Myocyte (in vitro differentiated cells): Measurements from ENCODE around the gene CCDC40. TPM values are rescaled to one million over a fixed set of nuclear protein-coding genes. Genes with fewer than 3 reads are reported as not detected.

Experiments used
- DNase-seq: peaks from one replicate; pipeline ENCODE4 v3.0.0-alpha.2; 2012; ENCODE audit warnings: low read depth
- total RNA-seq: library from RNA; depleted of rRNA; stranded (reverse); fragments of >200 nt; gene quantifications from 2 replicates; pipeline ENCODE4 v1.2.3, GENCODE V29; 2014

Gene CCDC40
- total RNA-seq, 1 donor from 2014 or later, result 3.2 TPM

GRCh38 chr17:80000981-80001775, 35.3 kb upstream of the CCDC40 start:
- DNase-seq, result peak; percentile 95

DNA sequence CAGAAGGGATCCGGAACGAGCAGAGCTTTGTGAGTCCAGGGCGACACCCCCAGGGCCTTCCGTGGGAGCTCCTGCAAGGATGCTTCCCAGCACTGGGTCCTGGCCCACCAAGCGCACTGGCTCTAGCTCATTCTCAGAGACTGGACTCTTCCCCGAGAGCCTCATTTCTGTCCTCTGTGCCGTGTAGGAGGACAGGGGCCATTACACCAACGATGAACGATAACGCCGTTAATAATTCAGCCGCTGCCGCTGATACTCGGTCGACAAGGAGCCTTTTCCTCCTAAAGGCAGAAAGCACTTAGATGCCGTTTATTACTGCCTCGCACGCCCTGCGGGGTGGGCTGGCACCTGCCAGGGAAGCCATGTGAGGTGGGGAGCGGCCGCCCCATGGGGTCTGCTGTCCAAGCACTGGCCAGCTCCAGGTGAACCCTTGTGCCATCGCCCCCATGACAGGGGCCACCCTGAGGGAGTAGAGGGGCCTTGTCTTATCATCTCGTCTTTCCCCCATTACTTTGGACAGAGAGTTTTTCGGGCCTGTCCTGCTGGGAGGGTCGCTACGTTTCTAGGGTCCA, 34.3 kb upstream of the CCDC40 start:
- no peak for DNase-seq

- no peak for DNase-seq
These were observed 33.6 kb upstream of the CCDC40 start for GRCh38 chr17:80002690-80003490.

DNA sequence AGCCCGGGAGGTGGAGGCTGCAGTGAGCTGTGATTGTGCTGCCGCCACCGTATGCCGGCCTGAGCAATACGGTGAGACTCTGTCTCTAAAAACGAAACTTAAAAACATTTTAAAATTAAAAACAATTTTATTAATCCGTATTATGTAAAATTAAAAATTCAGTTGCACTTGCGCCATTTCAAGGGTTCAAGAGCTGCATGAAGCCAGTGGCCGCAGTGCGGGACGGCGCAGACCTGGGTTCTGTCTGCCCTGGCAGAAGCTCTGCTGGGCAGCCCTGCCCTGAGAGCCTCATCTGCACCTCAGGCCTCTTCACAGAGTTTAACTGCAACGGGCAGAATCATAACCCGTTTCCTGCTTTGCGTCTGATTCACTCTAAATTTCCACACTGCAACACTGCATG, 32.5 kb upstream of the CCDC40 start:
- no peak for DNase-seq

DNA sequence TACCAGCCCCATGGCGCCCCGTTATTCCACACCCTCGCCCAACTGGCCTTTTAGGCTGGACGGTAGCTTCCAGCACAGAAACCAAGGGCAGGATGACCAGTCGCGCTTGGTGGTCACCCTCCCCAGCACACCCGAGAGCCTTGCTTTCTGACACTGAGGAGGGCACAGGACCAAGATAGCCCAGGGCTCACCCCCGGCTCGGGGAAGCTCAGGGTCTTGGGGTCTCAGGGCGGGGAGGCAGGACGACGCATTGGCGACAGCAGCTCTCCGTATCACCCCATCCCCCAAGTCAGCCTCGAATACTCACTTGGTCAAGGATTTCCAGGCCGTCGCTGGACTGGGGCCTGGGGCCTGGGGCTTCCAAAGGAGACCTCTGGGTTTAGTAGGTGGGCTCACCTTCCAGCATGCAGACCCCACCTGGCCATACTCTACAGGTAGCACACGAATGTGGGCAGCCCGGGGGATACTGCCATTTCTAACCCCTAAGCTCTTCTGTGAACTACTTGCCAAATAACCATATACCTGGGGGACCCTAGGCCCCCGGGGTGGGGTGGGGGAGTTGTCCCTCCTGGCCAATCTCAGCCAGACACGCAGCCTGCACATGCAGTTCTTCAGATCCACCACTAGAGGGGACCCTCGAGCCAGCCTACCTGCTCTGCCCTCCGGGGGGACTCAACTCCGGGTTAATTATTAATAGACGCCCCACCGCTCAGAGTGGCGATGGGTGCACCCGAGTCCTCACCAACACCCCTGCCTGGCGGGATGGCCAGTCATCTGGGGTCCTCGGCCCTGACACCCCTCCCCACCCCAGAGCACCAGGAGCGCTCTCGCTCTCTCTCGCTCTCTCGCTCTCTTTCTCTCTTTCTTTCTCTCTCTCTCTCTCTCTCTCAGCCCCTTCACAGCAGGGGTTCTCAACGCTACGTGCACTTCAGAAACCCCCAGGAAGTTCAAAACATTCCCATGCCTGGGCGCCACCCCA, 30.8 kb upstream of the CCDC40 start:
- DNase-seq, result peak; percentile 53

- DNase-seq, result no peak
These were observed 30.1 kb upstream of the CCDC40 start for GRCh38 chr17:80006339-80006720.

DNA sequence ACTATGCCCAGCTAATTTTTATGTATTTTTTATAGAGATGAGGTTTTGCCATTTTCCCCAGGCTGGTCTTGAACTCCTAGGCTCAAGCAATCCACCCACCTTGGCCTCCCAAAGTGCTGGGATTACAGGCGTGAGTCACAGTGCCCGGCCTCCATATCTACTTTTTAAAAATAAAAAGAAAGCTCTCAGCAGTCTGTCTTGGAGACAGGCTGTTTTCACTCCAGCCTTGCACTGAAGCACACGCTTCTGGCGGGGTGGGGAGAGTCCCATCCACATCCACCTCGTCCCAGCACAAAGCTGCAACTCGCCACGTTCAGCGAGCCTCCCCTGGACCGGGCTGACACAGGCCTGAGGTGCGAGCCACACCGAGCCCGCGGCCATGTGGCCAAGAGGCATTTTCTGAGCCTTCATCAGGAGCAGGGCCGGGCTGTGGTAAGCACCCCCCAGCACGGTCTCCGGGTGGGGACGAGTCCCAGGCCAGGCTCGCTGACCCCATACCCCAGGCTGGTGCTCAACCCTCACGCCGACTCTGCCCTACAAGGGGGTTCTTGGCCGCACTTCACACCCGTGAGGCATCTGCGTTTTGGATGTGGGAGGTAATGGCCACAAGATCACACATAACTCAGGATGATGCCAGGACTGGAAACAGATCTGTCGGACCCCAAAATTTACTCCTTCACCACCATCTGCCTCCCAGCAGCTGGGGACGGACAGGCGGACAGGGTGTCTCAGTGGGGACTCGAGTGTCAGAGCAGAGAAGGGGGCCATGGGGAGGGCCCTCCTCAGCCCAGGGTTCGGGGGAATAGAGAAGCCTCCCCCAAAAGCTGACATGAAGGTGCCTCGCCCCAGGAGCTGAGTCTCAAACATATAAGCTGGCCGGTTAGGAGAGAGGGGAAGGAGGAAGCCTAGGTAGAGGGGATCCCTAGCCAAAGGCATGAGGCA, 29.4 kb upstream of the CCDC40 start:
- DNase-seq, result no peak

GRCh38 chr17:80007939-80008338, 28.5 kb upstream of the CCDC40 start:
- no peak for DNase-seq

GRCh38 chr17:80008383-80008840, 28.0 kb upstream of the CCDC40 start:
- DNase-seq, result peak; percentile 73

DNA sequence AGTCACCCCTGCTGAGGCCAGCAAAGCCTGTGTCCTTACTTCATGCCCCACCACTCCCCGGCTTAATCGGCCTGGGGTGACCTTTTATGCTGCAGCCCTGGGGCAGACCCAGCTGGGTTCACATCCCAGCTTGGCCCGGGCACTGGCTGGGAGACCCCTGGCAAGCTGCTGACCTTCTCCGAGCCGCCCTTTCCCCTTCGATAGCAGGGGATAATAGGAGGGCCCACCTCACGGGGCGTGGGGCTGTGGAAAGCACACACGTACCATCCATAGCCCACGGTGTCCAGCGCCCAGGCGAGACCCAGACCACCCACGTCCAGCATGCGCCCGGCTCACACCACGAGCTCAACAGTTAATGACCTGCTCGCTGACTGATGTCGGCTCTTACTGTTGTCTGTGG, 27.6 kb upstream of the CCDC40 start:
- DNase-seq, result no peak

DNA sequence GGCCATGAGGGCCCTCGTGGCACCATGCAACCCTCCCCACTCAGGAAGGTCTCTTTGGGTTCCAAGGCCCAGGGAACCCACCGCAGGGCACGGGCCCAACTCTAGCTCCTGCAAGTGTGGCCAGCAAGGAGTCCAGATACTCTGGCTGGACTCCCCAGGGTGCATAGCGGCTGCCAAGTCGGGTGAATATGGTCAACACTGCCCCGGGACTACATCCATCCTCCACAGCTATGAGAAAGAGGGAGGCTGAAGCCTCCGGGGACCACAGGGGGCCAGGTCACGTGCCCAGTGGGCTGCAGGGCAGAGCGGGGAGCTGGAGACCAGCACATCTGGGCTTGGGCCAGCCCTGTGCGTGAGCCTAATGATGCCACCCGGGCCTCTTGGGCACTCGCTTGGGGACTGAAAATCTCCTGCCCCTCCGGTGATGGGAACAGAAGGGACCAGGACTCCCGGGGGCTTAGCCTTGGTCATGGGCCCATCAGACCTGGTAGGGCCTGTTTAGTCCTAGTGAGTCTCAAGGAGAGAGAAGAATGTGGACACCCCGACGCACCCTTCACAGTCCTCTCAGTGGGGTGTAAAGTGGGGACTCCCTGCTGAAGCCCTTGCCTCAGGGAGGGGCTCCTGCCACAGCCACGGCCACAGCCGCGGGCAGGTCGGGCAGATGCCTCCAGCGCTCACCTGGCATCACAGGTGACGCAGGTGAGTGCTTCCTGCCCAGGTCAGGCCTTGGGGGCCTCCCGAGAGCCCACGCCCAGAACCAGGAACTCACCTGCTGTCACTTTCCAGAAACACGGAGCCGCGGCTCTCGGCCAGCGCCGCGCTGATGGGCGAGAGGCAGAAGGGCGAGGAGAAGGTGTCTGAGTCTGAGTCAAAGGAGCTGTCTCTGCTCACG, 26.8 kb upstream of the CCDC40 start:
- no peak for DNase-seq

- DNase-seq, result no peak
These were observed 26.1 kb upstream of the CCDC40 start for GRCh38 chr17:80010283-80010858.

GRCh38 chr17:80011989-80012555, 24.4 kb upstream of the CCDC40 start:
- DNase-seq, result no peak

- DNase-seq, result no peak
These were observed 23.4 kb upstream of the CCDC40 start for GRCh38 chr17:80012765-80013741.

DNA sequence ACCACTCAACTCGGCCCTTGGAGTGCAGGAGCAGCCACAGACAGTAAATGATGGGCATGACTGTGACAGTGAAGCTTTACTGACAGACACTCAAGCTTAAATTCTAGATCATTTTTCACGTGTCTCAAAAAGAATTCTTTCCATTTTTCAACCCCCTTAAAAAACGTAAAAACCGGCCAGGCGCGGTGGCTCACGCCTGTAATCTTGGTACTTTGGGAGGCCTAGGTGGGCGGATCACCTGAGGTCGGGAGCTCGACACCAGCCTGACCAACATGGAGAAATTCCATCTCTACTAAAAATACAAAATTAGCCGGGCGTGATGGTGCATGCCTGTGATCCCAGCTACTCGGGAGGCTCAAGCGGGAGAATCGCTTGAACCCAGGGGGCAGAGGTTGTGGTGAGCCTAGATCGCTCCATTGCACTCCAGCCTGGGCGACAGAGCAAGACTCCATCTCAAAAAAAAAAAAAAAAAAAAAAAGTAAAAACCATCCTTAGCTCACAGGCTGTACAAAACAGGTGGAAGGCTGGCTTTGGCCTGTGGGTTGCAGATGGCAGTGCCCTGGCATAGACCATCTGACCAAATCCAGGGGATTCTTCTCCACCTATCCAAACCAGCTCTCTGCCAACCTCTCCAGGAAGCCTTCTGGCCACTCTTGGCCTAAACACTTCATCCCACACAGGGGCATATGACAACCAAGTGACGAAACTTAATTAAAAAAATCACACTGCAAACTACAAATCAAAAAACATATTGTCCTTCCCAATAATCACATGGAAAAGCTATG, 19.0 kb upstream of the CCDC40 start:
- peak; percentile 32 for DNase-seq
